HL-60/S4 treated with phorbol 12-myristate 13-acetate at 8.2 ng/mL for 4 days and 3 days (cell line): ENCODE data around the gene PSAT1.
"Not testable (repeated sequence)": the region's sequence is repeated elsewhere in the genome, so short reads cannot be mapped to it uniquely, and the experiment has no call there.

Source experiments
- in situ Hi-C: fragments of 300-500 bp; cut with MboI; formaldehyde crosslinking; loops from 2 replicates; pipeline ENCODE4 v1.15.0; 2022; ENCODE audit warnings: low sequenced_read_pairs

The PSAT1 gene

GRCh38 chr9:78296893-78297671 is at the start of gene PSAT1:
Gene PSAT1 (plus strand): TSS chr9:78297125. CDS start chr9:78297211, 86 bp downstream.
- in situ Hi-C loops = no loop called here

GRCh38 chr9:78248635-78249034 is 48.3 kb upstream of the PSAT1 start:
- in situ Hi-C loops = no loop called here

DNA sequence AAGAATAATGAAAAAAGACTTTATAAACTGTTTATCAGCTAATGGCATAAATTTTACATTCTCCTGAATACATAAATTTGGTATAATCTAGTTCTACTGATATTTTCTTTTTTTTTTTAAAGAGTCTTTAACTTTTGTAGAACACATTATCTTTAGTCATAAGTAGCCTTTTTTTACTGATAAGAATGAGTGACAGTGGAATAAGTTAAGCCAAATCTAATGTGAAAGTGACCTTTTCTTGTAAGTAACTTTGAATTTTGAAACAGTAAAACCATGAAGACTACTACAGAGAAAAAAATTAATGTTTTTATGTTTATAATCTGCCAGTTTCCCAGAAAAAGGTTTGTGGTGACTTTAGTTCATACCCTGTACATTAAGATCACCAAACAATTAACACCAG is 47.4 kb upstream of the PSAT1 start:
- in situ Hi-C loops = no loop called here

DNA sequence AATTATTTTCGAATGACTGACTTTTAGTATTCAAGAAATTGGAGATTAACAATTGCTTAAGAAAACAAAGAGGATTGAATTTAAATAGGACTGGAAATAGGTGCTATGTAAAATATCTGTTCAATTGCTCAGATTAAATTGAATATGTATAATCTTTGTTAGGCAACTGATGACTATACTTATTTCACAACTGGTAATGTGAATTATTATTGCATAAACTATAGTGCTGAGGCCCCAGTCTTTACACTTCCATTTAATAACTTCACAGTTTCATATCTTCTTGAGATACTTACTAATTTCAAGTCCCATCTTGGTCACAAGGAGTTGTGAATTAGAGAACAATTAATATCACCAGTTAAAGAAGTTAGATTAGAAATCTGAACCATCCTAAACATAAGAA is 44.3 kb upstream of the PSAT1 start:
- in situ Hi-C loops = no loop called here

DNA sequence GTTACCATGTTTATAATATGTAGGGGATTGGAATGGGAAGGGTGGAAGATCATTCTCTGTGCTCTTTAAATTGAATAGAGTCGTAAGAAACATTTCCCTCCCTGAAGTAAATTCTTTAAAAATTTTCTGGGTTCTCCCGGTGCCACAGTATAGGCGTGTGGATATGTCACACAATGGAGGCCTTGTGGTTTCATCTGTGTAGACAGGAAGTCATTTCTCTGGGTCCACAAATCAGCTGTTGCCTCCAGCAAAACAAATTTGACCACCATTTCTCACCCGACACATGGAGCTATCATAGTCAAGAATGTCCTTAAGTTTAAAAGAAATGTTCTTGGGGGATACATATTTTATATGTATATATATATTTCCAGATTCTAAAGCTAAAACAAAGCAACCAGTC is 43.6 kb upstream of the PSAT1 start:
- in situ Hi-C loops = no loop called here

DNA sequence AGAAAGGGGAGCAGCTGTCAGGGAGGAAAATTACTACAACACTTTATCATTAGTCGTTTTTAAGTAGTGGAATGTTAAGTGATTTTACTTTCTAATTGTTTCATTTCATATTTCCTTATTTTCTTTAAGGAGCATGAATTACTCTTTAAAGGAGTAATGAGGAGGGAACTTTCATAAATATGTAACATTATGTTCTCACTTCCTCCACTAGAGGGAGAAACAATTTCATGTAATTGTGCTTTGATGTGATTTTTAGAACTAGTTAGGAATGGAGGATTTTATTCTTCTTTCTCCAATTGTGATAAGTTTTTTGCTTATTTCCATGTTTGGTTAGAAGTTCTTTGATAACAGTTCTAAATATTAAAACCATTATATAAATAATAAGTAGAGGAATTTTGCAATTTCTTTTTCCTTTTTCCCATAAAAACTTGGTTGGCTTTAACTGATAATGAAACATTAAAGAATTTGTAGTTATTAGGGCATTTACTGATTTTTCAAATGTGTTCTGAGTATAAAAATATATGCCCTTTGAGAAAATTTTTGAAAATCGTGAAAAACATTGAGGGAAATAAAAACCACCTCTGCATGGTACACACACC is 35.4 kb upstream of the PSAT1 start:
- in situ Hi-C loops = no loop called here

GRCh38 chr9:78262655-78263054 is 34.3 kb upstream of the PSAT1 start:
- in situ Hi-C loops = no loop called here

GRCh38 chr9:78267889-78268288 is 29.0 kb upstream of the PSAT1 start:
- in situ Hi-C loops = no loop called here

DNA sequence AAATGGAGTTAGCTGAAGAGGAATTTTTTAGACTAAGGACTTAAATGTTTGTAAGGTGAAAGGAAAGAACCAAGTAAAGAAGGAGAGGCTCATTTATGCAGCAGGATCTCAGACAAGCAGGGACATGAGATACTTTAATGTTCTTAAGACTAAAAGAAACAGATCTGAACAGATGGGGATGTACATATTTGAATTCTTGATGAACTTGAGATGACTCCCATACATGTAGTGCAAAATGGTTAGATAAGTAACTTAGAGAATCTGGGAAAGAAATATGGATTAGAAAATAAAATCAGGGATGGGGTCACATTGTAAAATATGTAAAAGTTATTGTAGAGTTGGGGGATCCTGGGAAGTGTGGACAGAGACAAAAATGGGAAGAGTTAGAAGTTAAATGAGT is 27.1 kb upstream of the PSAT1 start:
- in situ Hi-C loops = no loop called here

- in situ Hi-C loops = no loop called here
Measured at GRCh38 chr9:78272307-78272706, 24.6 kb upstream of the PSAT1 start.

DNA sequence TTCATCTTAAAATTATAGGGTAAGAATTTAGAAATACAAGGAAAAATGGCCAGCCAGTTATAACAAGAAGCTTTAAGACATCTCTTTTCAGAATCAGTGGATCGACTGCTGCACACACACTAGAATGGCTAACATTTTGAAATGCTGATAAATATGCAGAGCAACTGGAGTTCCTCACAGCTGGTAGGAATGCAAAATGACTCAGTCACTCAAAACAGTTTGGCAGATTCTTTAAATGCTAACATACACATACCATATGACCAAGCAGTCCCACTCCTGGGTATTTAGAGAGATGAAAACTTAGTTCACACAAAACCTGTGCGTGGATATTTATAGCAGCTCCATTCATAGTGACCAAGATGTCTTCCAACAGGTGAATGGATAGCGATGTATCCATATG is 23.2 kb upstream of the PSAT1 start:
- in situ Hi-C loops = no loop called here

DNA sequence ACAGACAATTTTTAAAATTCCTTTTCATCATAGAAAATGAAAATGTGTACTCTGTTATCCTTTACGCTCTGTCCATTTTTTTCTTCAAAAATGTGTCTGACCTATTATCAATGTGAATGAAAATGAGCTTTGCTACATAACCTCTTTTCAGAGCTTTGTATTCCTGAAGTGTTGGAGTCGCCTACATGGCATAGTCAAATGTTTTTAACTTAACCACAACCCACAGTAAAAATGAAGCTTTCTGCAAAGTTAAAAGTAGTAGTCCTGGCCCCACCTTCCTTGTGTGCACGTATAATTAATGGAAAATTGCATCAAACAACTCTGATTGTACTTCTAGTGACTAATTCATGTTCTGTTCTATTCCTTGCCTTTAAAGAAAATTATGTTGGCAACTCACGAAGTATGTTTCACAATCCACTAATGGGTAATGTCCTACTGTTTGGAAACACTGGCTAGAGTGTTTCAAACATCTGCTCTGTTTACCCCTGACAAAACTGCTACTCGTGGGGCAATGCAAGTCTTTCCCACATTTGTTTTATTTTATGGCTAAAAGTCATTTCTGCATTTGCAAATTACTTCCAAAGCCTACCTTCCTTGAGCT is 18.6 kb upstream of the PSAT1 start:
- in situ Hi-C loops = no loop called here

DNA sequence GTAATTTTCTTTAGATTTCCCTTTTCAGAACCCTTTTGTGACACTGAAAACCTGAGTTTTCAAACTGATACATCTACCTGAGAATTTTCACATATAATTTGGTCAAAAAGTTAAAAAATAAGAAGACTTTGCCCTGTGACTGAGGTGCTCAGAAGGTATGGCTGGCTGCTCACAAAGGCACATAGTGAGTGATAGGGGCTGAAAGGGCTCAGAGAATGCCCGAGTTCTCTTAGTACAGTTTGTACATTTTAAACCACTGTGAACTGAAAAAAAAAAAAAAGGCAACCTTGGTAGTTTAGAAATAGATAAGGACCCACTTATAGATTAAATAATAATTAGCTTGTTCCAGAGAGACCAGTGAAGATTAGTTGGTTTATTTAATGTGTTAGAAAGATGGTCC is 18.1 kb upstream of the PSAT1 start:
- in situ Hi-C loops = no loop called here

DNA sequence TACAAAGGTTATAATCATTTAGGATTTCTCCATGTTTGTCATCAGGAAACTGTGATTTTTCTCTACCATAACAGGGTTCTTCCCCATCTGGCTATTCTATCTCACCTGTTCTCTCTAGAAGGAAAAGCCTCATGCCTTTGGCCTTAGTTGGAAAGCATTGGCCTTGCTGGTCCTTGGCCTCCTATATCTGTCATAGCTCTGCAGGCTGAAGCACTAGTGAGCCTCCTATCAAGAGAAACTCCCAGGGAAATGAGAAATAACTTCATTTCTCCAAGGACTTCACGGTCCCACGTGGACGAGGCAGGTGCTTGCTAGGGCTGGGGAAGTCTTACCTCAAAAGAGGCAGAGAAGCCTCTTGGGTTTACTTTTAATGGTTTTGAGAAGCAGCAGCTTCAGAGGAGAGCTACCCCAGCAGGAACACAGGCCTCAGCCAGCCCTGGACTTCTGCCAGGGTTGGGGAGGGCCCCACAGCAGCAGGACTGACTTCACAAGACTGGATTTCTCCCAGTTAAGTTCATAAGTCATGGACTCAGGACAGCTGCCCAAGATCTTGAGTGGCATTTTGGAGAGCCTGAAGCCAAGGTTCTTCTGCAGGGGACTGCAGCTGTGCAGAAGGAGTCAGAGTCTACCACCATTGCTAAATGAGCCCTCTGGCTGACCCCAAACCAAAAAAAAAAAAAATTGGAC is 15.8 kb upstream of the PSAT1 start:
- in situ Hi-C loops = no loop called here

GRCh38 chr9:78284181-78284580 is 12.7 kb upstream of the PSAT1 start:
- in situ Hi-C loops = not testable (repeated sequence)

DNA sequence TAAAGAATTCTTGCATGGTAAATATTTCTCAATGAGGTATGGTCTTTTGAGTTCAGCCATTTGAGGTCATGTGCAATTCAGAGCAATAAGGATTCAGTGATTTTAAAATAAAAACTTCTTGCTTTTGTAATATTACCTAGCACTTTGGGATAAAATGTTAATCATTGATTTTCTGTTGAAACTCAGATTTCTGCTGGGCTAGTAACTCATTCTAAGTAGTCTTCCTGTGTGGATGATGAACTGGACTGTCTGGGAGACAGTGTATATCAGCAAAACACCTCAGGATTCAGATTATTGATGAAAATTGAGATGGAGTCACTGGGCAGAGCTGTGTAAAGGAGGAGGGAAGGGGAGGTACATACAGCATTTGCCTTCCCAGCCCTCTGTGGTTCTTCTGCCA is 10.8 kb upstream of the PSAT1 start:
- in situ Hi-C loops = no loop called here

GRCh38 chr9:78286946-78287388 is 10.0 kb upstream of the PSAT1 start:
- in situ Hi-C loops = no loop called here

DNA sequence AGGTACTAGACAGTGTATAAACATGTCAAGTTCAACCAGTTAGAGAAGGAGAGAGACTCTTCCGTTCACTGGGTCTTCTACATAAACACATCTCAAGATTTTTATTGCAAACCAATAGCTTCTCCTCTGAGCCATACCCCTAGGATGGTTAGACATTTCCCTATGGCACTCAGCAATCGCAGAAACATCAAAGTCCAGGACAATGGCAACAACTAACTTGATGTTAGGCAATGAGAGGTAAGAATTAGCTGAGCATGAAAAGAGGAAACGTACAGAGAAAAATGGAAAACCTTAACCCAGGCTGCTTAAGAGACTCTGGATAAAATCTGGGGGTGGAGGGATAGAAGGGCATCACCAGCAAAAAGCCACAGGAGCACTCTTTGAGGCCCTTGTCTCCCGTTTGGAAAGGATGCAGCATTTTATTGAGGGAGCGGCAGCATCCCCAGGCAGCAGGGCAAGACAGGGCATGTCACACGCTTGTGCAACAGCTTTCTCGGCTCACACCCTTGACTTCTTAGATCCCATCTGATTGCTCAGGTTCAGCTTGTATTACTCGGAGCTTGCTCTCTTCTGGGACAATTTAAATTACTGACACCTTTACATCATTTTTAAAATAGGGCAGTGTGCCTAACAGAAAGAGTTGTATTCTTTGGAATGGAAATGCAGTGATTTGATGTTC is 8.6 kb upstream of the PSAT1 start:
- in situ Hi-C loops = no loop called here

- in situ Hi-C loops = no loop called here
Measured at GRCh38 chr9:78289474-78289873, 7.5 kb upstream of the PSAT1 start.

DNA sequence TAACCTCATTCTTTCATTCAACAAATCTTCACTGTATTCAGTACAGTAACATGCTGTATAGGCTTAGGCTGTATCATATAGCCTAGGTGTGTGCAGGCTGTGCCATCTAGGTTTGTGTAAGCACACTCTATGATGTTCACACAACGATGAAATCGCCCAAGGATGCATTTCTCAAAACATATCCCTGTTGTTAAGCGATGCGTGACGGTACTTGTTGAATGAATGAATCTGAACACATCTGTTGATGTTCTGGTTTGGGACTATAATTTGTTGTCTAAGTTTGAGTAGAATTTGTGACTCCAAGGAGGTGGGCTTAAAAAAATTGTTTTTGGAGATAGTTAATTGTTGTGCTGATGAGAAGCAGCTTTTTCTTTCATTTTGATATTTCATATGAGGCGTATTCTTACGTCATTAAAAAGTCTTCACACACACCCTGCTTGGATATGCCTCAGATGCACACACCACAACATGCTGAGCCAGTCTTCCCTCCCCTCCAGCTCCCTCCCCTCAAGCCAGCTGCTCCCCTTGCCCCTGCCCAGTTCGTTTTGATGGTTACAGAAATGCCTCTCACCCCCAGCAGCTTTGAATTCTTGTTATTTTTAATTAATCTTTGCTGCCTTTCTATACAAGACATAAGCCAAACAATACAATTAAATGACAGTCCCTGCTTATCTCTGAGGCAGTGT is 5.5 kb upstream of the PSAT1 start:
- in situ Hi-C loops = no loop called here

DNA sequence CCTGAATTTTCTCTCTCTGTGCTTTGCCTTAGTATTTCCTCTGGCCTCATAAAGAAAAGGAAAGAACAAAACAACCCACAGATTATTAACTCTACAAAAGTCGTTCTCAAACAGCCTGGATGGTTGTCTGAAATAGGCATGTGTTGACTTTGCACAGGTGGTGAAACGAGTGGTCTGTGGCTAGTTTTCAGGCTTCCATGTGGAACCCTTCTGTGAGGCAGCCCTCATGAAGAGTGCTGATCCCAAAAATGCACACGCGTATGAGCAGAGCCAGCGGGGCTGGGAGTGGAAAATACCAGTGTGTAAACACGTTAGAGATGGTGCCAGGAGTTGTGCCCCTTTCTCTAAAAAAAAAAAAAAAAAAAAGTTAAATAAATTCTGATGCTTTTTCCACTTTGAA is 4.9 kb upstream of the PSAT1 start:
- in situ Hi-C loops = no loop called here
